Activated CD4-positive, alpha-beta T cell treated with anti-CD3 and anti-CD28 coated beads, Interleukin-2, amount 50 U/mL, for 48 hours (primary cell): ENCODE data around the gene RFX2.
"Not testable (repeated sequence)": the region's sequence is repeated elsewhere in the genome, so short reads cannot be mapped to it uniquely, and the experiment has no call there.

Experiments used
- DNase-seq, 2 experiments: peaks; one replicate each; pipeline ENCODE4 v3.0.0-alpha.2; 2020

Gene RFX2

GRCh38 chr19:6073858-6074708 is 36.2 kb downstream of the RFX2 start:
- no peak for DNase-seq

GRCh38 chr19:6073233-6073632 is 37.1 kb downstream of the RFX2 start:
- DNase-seq = not testable (repeated sequence)

GRCh38 chr19:6071875-6072274 is 38.4 kb downstream of the RFX2 start:
- DNase-seq = no peak

GRCh38 chr19:6070720-6071485 is 39.4 kb downstream of the RFX2 start:
- DNase-seq = no peak

GRCh38 chr19:6070207-6070681 is 40.1 kb downstream of the RFX2 start:
- DNase-seq = no peak

- DNase-seq = no peak
Measured at GRCh38 chr19:6069268-6069791, 41.0 kb downstream of the RFX2 start.

GRCh38 chr19:6068711-6069110 is 41.6 kb downstream of the RFX2 start:
- no peak for DNase-seq

- no peak for DNase-seq
Measured at GRCh38 chr19:6067975-6068374, 42.3 kb downstream of the RFX2 start.

- no peak for DNase-seq
Measured at GRCh38 chr19:6066661-6067646, 43.3 kb downstream of the RFX2 start.

GRCh38 chr19:6065685-6066374 is 44.5 kb downstream of the RFX2 start:
- DNase-seq = peak; percentile 30 to 41

GRCh38 chr19:6064336-6065073 is 45.8 kb downstream of the RFX2 start:
- DNase-seq = no peak

GRCh38 chr19:6063576-6064335 is 46.5 kb downstream of the RFX2 start:
- DNase-seq = no peak

GRCh38 chr19:6062961-6063575 is 47.2 kb downstream of the RFX2 start:
- no peak for DNase-seq

- DNase-seq = peak in 1 of 2 experiments; percentile 35
Measured at GRCh38 chr19:6062274-6062673, 48.0 kb downstream of the RFX2 start.

- no peak for DNase-seq
Measured at GRCh38 chr19:6061376-6062130, 48.7 kb downstream of the RFX2 start.

GRCh38 chr19:6060600-6061375 is 49.5 kb downstream of the RFX2 start:
- peak in 1 of 2 experiments; percentile 25 for DNase-seq

- no peak for DNase-seq
Measured at GRCh38 chr19:6059988-6060599, 50.2 kb downstream of the RFX2 start.
